HG03103 (cell line): ENCODE data around the gene RILPL2.
"Not testable (repeated sequence)": the region's sequence is repeated elsewhere in the genome, so short reads cannot be mapped to it uniquely, and the experiment has no call there.

Source experiments
- ATAC-seq: cut with Tn5 transposase; IDR thresholded peaks from one replicate; pipeline ENCODE4 v1.9.1; 2021; ENCODE audit warnings: low read depth; ENCODE audit not compliant: unreplicated experiment

The RILPL2 gene

GRCh38 chr12:123436017-123436964 lies at the start of gene RILPL2:
Gene RILPL2, minus strand, starts transcription at chr12:123436684. Its CDS starts 264 bp downstream, at chr12:123436420.
- peak; percentile 76 for ATAC-seq

- no peak for ATAC-seq
These were observed 49.3 kb upstream of the RILPL2 start for GRCh38 chr12:123485756-123486155.

DNA sequence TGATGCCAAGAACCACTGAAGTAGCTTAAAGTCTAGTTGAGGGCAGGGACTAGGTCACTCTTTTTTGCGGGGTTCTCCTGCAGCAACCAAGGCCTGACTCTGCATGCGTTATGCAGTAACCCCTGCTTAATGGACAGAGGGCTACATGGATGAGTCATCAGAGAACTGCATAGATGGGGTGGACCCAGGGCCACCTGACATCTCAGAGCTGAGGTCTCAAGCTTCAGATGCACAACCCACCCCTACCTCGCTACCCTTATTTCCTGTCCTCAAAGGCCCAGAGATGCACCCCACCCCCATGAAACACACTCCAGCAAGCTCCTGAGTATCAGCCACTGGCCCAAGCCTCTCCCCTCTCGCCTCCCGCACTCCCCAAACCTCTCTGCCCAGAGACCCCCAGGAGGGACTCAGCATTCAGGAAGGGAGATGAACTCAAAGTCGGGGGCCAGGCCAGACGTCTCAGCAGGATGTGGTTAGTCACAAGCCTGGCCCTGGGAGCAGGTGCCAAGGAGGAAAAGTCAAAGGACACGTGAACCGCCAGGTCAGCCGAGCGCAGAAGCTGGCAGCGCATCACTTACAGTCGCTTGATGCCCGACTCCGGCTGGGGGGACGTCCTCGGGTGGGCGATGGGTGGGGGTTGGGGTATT lies 47.2 kb upstream of the RILPL2 start:
- no peak for ATAC-seq

DNA sequence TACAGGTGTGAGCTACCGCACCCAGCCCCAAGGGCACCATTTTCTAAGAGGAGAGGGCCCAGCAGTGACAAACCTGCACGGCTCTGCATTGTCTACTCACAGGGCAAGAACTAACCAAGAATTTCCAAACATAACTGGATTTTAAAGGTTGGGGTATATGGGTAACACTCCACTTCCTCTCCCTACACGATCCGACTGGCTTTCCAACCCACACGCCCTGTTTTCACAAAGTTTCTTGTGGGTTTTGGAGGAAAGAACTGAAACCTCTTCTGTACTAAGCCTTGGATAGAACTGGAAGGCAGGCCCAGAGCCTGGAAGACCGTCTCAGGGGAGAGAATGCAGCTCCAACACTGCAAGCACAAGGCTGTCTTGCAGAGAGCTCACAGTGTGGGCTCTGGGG lies 46.4 kb upstream of the RILPL2 start:
- no peak for ATAC-seq

- ATAC-seq = not testable (repeated sequence)
These were observed 44.8 kb upstream of the RILPL2 start for GRCh38 chr12:123481251-123481650.

GRCh38 chr12:123479442-123480180 lies 43.1 kb upstream of the RILPL2 start:
- no peak for ATAC-seq

GRCh38 chr12:123478762-123479161 lies 42.3 kb upstream of the RILPL2 start:
- ATAC-seq = no peak

DNA sequence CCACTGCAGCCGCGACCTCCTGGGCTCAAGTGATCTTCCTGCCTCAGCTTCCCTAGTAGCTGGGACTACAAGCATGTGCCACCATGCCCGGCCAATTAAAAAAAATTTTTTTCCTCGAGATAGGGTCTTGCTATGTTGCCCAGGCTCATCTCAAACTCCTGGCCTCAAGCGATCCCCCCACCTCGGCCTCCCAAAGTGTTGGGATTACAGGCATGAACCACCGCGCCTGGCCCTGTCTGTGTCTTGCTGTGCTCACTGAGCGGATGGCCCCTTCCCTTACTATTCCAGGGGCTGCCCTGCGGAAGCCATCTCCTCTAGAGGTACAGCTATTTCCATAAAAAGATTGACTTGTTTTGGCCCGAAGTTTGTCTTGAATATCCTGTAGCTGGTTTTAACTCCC lies 41.6 kb upstream of the RILPL2 start:
- no peak for ATAC-seq

GRCh38 chr12:123475246-123475703 lies 38.8 kb upstream of the RILPL2 start:
- no peak for ATAC-seq

GRCh38 chr12:123474485-123475245 lies 38.2 kb upstream of the RILPL2 start:
- ATAC-seq = no peak

DNA sequence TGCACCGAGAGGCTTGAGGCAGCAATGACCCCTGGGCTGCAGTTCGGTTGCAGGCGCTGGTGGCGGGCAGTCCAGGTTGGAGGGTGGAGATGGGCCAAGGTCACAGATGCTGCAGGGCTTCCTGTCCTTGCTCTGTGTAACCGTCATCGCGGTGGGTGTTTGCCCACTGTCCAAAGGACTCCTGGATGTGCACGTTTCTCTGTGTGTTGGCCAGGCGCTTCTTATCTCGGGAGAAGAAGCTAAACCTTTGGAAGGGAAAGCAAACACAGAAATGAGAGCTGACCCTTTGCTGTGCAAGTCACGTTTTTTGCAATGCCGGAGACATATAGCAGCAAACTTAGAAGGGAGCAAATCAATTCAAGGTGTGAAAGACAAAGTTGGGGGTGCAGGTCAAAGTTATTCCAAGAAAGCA lies 36.0 kb upstream of the RILPL2 start:
- ATAC-seq = no peak

DNA sequence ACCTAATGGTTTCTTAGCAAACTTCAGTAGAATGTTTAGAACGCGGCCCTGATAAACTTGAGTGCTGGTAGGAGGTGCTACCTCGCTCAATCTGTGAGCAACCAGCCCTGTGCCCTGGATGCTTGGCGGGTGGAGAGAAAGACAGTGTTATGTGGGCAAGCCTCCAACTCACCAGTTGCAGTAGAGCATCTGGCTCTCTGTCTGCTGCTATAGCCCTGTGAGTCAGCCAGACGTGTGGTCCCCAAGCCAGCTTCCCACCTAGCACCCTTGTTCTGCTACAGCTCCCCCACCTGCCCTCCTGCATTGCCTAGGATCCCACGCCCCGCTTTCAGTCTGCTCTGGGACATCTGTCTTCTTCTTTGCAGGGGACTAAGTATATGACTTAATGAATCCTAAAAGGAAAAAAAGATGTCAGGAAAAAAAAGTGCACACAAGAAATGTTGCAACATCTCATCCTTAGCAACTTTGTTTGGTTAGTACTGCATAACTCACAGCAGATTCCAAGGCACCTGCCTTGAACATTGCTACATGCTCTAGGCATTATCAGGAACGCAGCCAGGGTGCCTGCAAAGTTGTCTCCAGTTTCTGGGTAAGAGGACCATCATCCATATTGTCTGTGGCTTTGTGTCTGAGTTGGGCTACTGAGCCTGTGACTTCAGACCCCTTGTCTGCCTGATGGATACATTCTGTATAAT lies 35.0 kb upstream of the RILPL2 start:
- ATAC-seq = no peak

- ATAC-seq = no peak
These were observed 33.5 kb upstream of the RILPL2 start for GRCh38 chr12:123469978-123470377.

DNA sequence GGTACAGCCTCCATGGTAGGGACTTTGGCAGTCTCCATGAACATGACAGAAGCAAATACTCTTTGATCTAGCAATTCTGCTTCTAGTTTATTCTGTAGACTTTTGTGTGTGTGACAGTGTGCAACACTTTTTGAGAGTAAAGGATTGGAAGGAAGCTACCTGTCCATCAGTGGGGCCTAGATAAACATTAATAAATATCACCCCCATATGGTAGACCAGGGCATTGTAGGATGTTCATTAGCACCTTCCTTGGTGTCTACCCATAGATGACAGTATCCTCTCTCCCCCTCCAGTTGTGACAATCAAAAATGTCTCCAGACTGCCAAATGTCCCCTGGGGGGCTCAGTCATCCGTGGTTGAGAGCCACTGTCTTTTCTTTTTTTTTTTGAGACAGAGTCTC lies 32.3 kb upstream of the RILPL2 start:
- no peak for ATAC-seq

- no peak for ATAC-seq
These were observed 28.6 kb upstream of the RILPL2 start for GRCh38 chr12:123465084-123465483.

GRCh38 chr12:123463174-123463573 lies 26.7 kb upstream of the RILPL2 start:
- not testable (repeated sequence) for ATAC-seq

DNA sequence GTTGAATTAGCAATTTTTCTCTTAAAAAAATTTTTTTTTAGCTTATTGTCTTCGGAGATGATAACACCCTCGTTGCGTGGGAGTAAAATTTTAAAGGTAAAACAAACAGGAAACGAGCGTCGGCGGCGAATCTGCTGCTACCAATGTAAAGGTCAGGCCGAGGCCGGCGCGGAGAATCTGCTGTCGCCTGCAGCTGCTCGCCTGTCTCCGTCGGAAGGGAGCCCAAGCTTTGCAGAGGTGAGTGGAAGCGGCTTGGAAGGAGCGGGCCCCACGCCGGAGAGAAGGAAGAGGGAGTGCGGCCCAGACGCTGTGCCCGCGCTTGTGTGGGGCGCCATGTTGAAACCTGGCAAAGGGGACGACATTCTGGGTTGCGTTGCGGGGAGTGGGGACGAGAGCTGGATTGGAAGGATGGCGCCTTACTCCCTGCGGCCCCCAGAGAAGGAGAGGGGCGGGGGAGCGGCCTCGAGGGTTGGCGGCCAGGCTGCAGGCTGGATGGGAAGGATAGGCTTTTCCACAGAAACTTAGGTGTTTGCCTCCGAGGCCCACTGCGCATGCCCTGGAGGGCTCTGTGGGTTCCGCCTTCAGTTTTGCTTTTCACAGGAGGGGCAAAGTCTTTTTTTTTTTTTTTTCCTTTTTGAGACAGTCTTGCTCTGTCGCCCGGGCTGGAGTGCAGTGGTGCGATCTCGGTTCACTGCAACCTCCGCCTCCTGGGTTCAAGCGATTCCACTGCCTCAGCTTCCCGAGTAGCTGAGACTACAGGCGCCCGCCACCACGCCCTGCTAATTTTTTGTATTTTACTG lies 21.7 kb upstream of the RILPL2 start, which contains the start of gene SNRNP35:
SNRNP35 (plus strand) TSS at position 160 of the 800 bp plus-strand sequence. CDS start 7,402 bp downstream, outside the sequence.
- no peak for ATAC-seq

DNA sequence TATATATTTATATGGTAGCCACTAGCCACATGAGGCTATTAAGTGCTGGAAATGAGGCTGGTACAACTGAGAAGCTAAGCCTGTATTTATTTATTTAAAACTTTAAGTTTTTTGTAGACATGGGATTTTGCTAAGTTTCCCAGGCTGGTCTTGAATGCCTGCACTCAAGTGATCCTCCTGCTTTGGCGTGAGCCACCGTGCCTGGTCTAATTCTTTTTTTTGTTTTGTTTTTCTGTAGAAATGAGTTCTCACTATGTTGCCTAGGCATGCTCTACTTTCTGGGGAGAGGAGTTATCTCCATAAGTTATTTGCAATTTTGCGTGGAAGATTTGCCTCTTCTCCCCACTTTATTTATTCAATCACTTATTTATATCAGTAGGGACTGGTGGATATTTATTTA lies 16.7 kb upstream of the RILPL2 start:
- ATAC-seq = no peak

GRCh38 chr12:123452276-123452550 lies 15.7 kb upstream of the RILPL2 start:
- ATAC-seq = not testable (repeated sequence)
